Naive B cell (primary cell): Measurements from ENCODE around the gene CSTPP1. TPM values are rescaled to one million over a fixed set of nuclear protein-coding genes. Genes with fewer than 3 reads are reported as not detected.

ENCODE experiments used
- ATAC-seq, 2 donors: fragments of 150-1000 bp; cut with Tn5 transposase; 2 replicates each; pipeline ENCODE4 v1.10.0; 2021; ENCODE audit warnings: low read depth in 2 of 2, mild to moderate bottlenecking in 2 of 2, moderate library complexity in 2 of 2
- DNase-seq: peaks from one replicate; pipeline ENCODE4 v3.0.0; 2022
- H3K27ac Mint-ChIP-seq, 6 donors: one replicate each; pipeline ENCODE4 v1.8.0; 2020 to 2022; ENCODE audit warnings: mild to moderate bottlenecking in 6 of 6, mixed read lengths in 6 of 6, moderate library complexity in 5 of 6, inconsistent platforms in 2 of 6
- H3K27me3 Mint-ChIP-seq, 3 donors: one replicate each; pipeline ENCODE4 v1.8.0; 2021 to 2022; ENCODE audit warnings: mixed read lengths in 3 of 3, mild to moderate bottlenecking in 1 of 3
- H3K36me3 Mint-ChIP-seq, 2 donors: one replicate each; pipeline ENCODE4 v1.8.0; 2020 to 2022; ENCODE audit warnings: mixed read lengths in 2 of 2, inconsistent platforms in 1 of 2, mild to moderate bottlenecking in 1 of 2
- H3K4me1 Mint-ChIP-seq, 3 donors: one replicate each; pipeline ENCODE4 v1.8.0; 2020 to 2022; ENCODE audit warnings: mixed read lengths in 3 of 3, inconsistent platforms in 1 of 3, mild to moderate bottlenecking in 1 of 3, moderate library complexity in 1 of 3
- H3K4me3 Mint-ChIP-seq, 8 donors: one replicate each; pipeline ENCODE4 v1.8.0; 2020 to 2022; ENCODE audit warnings: mild to moderate bottlenecking in 8 of 8, mixed read lengths in 8 of 8, moderate library complexity in 8 of 8, inconsistent platforms in 2 of 8
- H3K9me3 Mint-ChIP-seq, 7 donors: one replicate each; pipeline ENCODE4 v1.8.0; 2020 to 2022; ENCODE audit warnings: mixed read lengths in 7 of 7, mild to moderate bottlenecking in 5 of 7, inconsistent platforms in 2 of 7, moderate library complexity in 1 of 7
- polyA plus RNA-seq, 6 donors: library from polyadenylated mRNA; unstranded; fragments of 300-500 nt; fragmentation: Illumina TruSeq; gene quantifications; one replicate each; pipeline ENCODE4 v1.2.3, GENCODE V29; 2021; ENCODE audit warnings: low read depth in 6 of 6

CSTPP1 gene
- polyA plus RNA-seq, 6 donors from 2014 or later, result 16.8 to 34.9 (median 18.7) TPM

DNA sequence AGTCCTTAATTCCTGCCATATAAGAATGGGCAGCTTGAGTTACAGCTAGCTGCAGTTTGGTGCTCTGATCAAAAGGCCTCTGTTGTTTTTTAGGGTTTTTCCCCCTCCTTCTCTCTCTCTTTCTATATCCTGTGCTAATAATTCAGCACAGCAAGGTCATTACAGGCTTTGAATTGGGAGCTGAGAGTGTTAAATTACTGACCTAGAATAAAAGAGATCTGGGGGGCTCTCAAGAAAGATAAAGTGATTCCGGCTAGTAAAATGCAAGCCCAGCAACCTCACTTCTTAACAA is 84.9 kb downstream of the CSTPP1 start:
- no peak overlapping the region for H3K27ac Mint-ChIP-seq
- DNase-seq (no peak), ATAC-seq (no peak)
- peaks cover 2 to 5% (median 4%) of the 10 kb centered on the region in 3 donors for H3K4me1 Mint-ChIP-seq
- peaks cover 0 to 7% (median 0%) of the 10 kb centered on the region in 7 donors for H3K9me3 Mint-ChIP-seq
- no peak overlapping the region for H3K4me3 Mint-ChIP-seq
- no peaks in the 10 kb centered on the region for H3K27me3 Mint-ChIP-seq
- H3K36me3 Mint-ChIP-seq, result no peaks in the 10 kb centered on the region

DNA sequence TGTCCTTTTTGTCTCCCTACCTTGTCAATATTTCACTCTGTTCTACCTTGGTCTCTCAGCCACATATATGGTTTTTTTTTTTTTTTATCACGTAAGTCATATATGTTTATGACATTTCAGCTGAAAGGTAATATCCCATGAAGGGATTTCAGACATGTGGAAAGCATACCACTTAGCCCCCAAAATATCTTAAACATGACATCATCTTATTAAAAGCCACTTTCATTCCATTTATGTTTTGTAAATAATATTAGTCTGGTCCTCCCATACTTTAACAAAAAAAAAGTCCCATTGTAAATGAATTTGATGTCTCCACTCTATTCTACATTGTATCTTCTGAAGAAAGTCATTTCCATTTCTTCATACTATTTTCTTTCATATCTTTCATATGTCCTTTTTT is 85.4 kb downstream of the CSTPP1 start:
- H3K9me3 Mint-ChIP-seq, result peaks cover 0 to 7% (median 0%) of the 10 kb centered on the region in 7 donors
- no peak overlapping the region for H3K4me3 Mint-ChIP-seq
- H3K27me3 Mint-ChIP-seq, result no peaks in the 10 kb centered on the region
- no peaks in the 10 kb centered on the region for H3K36me3 Mint-ChIP-seq
- ATAC-seq, result no peak
- no peak overlapping the region for H3K27ac Mint-ChIP-seq
- no peak for DNase-seq
- peaks cover 2 to 5% (median 4%) of the 10 kb centered on the region in 3 donors for H3K4me1 Mint-ChIP-seq

DNA sequence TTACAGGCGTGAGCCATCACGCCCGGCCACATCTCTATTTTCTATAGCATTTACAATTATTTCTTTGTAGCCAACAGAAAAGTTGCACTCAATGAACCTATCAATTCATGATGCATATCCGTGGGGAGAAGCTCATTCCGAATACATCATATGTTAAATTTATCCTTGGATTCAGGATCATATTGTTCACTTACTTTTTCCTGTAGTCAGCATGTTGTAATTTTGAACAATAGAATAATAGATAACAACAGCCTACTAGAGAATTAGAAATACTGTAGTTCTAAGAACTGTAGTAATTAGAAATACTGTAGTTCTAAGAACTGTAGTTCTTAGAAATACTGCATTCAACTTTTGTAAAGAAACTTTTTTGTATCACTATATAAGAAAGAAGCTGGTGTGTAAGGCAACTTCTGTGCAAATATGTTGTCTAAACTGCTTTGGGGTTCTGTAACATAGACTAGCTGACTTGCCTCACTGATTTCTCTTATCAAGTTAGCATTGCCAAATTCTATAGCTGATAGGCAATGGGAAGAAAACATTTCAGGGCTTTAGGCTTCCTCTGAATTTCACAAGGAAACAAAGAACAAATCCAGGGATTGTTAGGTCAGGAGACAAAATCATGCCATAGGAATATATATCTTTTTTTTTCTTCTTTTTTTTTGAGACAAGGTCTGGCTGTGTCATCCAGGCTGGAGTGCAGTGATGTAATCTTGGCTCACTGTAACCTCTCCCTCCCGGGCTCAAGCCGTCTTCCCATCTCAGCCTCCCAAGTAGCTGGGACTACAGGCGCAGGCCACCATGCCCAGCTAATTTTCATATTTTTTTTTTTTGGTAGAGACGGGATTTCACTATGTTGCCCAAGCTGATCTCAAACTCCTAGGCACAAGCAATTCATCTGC is 91.9 kb downstream of the CSTPP1 start:
- no peaks in the 10 kb centered on the region for H3K27me3 Mint-ChIP-seq
- no peak overlapping the region for H3K4me3 Mint-ChIP-seq
- H3K27ac Mint-ChIP-seq, result peak overlapping the region in 1 of 6 donors; percentile 4
- no peaks in the 10 kb centered on the region for H3K36me3 Mint-ChIP-seq
- peaks cover 0 to 3% (median 0%) of the 10 kb centered on the region in 3 donors for H3K4me1 Mint-ChIP-seq
- ATAC-seq (no peak), DNase-seq (no peak)
- no peaks in the 10 kb centered on the region for H3K9me3 Mint-ChIP-seq

DNA sequence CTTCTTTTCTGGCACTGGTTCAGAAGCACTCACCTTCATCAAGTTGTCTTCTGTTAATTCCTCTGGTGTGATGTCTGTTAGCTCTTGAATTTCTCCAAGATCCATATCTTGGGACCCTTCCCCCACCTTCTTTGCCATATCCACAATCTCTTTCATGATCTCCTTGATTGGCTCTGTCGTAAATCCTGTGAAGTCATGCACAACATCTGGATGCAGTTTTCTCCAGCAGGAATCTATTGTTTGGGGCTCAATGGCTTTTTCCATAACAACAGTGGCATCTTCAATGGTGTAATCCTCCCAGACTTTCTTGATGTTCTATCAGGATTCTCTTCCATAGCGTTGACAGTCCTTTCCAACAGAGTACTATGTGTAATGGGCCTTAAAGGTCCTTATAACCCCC is 96.9 kb downstream of the CSTPP1 start:
- Mint-ChIP-seq H3K4me1 (no peaks in the 10 kb centered on the region), H3K27me3 (no peaks in the 10 kb centered on the region), H3K4me3 (no peak overlapping the region), H3K36me3 (no peaks in the 10 kb centered on the region), H3K9me3 (peaks cover 0 to 2% (median 0%) of the 10 kb centered on the region in 7 donors), H3K27ac (no peak overlapping the region)
- DNase-seq (no peak), ATAC-seq (no peak)

DNA sequence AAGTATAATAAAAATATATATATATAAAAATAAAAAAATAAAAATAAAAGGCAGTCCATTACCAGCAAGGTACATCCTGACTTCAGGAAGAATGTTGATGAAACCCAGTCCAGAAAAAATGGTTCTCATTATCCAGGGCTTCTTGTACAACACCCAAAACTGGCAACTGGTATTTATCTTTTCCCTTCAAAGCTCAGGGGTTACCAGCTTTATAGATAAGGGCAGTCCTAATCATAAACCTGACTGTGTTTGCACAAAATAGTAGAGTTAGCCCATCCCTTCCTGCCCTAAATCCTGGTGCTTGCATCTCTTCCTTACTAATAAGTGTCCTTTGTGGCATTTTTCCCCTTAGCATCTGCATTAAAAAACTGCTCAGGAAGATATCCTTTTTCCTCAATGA is 97.5 kb downstream of the CSTPP1 start:
- Mint-ChIP-seq H3K4me3 (no peak overlapping the region), H3K4me1 (no peaks in the 10 kb centered on the region), H3K27ac (no peak overlapping the region), H3K27me3 (no peaks in the 10 kb centered on the region), H3K9me3 (peaks cover 0 to 2% (median 0%) of the 10 kb centered on the region in 7 donors), H3K36me3 (no peaks in the 10 kb centered on the region)
- no peak for DNase-seq
- ATAC-seq, result no peak

DNA sequence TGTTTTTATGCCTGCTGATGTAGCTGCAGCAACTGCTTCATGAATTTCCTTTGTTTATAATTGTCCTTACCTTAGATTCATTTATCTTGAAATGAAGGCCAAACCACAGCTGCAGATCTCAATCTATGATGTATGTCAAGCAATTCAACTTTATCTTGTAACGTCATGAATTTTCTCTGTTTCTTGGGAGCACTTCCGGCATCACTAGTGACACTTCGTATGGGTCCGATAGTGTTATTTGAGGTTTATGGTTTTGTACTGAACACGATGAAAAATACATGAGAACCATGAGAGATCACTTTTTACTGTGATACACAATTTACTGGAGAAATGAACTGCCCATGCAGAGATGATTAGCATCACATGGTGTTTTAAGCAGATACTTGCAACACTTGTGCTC is 98.5 kb downstream of the CSTPP1 start:
- no peaks in the 10 kb centered on the region for H3K4me1 Mint-ChIP-seq
- no peak overlapping the region for H3K27ac Mint-ChIP-seq
- ATAC-seq (no peak), DNase-seq (no peak)
- H3K27me3 Mint-ChIP-seq, result no peaks in the 10 kb centered on the region
- peaks cover 0 to 2% (median 0%) of the 10 kb centered on the region in 7 donors for H3K9me3 Mint-ChIP-seq
- no peaks in the 10 kb centered on the region for H3K36me3 Mint-ChIP-seq
- no peak overlapping the region for H3K4me3 Mint-ChIP-seq

DNA sequence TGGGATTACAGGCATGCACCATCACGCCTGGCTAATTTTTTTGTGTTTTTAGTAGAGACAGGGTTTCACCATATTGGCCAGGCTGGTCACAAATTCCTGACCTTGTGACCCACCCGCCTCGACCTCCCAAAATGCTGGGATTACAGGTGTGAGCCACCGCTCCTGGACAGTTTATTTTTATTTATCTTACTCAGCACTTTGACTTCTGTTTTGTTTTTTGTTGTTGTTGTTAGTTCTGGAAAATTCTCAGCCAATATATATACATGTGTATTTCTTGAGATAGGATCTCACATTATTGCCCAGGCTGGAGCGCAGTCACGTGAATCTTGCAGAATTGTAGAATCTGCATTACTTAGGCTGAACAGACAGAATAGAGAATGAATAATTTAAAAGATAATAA is 107.6 kb downstream of the CSTPP1 start:
- peaks cover 0 to 6% (median 0%) of the 10 kb centered on the region in 3 donors for H3K4me1 Mint-ChIP-seq
- H3K4me3 Mint-ChIP-seq, result no peak overlapping the region
- H3K27me3 Mint-ChIP-seq, result no peaks in the 10 kb centered on the region
- H3K36me3 Mint-ChIP-seq, result no peaks in the 10 kb centered on the region
- H3K9me3 Mint-ChIP-seq, result no peaks in the 10 kb centered on the region
- no peak overlapping the region for H3K27ac Mint-ChIP-seq
- ATAC-seq (no peak), DNase-seq (no peak)

DNA sequence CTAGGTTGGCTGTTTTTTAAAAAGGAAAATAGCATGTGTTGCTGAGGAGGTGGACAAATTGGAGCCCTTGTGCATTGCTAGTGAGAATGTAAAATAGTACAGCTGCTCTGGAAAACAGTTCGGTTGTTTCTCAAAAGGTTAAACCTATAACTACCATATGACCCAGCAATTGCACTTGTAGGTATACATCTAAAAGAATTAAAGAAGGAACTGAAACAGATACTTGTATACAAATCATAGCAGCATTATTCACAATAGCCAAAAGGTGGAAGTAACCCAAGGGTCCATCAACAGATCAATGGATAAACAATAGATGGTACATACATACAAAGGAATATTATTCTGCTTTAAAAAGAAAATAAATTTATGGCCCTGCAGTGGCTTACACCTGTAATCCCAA is 111.4 kb downstream of the CSTPP1 start:
- Mint-ChIP-seq H3K4me1 (peaks cover 0 to 6% (median 2%) of the 10 kb centered on the region in 3 donors), H3K27me3 (no peaks in the 10 kb centered on the region), H3K9me3 (no peaks in the 10 kb centered on the region), H3K27ac (no peak overlapping the region), H3K4me3 (no peak overlapping the region), H3K36me3 (peaks cover 8 to 9% of the 10 kb centered on the region in 2 donors)
- DNase-seq, result no peak
- ATAC-seq, result no peak

DNA sequence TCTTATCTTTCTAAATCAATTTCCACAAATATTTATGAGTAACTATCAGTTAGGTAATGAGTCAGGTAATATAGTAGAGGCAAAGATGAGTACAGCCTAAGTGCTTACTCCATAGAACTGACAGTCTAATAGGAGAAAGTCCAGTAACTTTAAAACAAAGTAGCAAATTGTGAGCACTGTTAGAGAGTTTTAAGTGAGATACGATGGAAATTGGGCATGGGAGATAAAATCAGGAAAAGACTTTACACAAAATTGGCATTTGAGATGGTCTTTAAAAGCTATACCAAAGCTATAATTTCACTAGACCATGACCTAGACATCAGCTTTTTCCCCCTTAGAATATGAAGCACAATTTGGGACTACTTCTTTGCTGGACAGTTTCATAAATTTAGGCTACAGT is 113.7 kb downstream of the CSTPP1 start:
- Mint-ChIP-seq H3K36me3 (peaks cover 13 to 17% of the 10 kb centered on the region in 2 donors), H3K4me1 (peaks cover 0 to 4% (median 0%) of the 10 kb centered on the region in 3 donors), H3K27ac (no peak overlapping the region), H3K9me3 (no peaks in the 10 kb centered on the region), H3K4me3 (no peak overlapping the region), H3K27me3 (no peaks in the 10 kb centered on the region)
- DNase-seq (no peak), ATAC-seq (no peak)

DNA sequence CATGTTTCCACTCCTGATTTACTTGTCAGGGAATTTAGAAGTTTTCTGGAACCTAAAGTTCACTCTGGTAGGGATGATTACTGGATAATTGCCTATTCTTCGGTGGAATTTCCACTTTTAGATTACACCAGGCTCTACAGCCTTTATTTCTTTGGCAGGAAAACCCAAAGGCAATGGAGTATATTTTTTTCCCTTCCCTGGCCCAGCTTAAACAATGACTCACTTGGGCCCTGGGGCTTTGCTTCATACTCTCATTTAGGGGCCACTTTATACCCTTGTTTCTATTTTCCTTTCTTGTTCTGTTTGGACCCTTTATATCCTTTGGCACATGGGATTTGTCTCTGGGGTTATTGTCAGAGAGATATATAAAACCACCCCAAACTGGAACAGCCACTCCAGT is 114.7 kb downstream of the CSTPP1 start:
- Mint-ChIP-seq H3K36me3 (peaks cover 13 to 22% of the 10 kb centered on the region in 2 donors), H3K4me1 (peaks cover 0 to 4% (median 0%) of the 10 kb centered on the region in 3 donors), H3K9me3 (no peaks in the 10 kb centered on the region), H3K27me3 (no peaks in the 10 kb centered on the region), H3K27ac (no peak overlapping the region), H3K4me3 (peak overlapping the region in 1 of 8 donors; percentile 65)
- ATAC-seq, result no peak
- DNase-seq, result no peak

DNA sequence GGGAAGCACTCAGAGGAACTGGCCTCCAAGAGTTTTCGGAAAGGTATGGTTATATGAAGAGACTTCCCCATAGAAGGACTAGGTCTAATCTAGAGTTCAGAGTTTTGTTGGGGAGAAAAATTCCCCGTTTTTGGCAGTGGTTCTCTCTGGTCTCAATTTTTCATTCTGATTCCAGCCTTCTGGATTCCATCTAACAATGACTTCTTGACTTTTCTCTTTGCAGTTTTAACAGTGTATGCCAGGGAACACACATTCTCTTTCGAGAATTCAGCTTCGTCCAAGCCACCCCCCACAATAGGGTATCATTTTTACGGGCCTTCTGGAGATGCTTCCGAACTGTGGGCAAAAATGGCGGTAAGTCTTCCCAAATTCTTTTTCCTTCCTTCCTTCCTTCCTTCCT is 115.6 kb downstream of the CSTPP1 start:
- DNase-seq, result no peak

DNA sequence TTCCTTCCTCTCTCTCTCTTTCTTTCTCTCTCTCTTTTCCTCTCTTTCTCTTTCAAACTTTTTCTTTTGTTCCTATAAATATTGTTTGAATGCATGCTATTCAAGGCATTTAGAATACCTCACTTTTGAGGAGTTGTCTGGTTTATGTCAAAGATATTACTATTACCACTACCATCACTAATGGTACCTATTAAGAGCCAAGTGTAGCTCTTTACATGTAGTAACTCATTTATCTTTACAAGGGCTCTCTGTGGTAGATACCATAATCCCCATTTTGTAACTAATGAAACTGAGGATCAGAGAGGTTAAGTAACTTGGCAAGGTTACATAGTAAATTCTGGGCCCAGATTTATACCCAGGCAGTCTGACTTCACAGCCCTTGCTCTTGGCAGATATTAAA is 116.0 kb downstream of the CSTPP1 start:
- no peak for ATAC-seq
- Mint-ChIP-seq H3K36me3 (peaks cover 18 to 26% of the 10 kb centered on the region in 2 donors), H3K4me3 (no peak overlapping the region), H3K27ac (peak overlapping the region in 1 of 6 donors; percentile 30), H3K9me3 (peaks cover 0 to 5% (median 3%) of the 10 kb centered on the region in 7 donors), H3K27me3 (no peaks in the 10 kb centered on the region), H3K4me1 (peaks cover 0 to 4% (median 0%) of the 10 kb centered on the region in 3 donors)
- no peak for DNase-seq

More for the DNA sequence above, 115.6 kb downstream of the CSTPP1 start:
- Mint-ChIP-seq H3K4me1 (peaks cover 0 to 4% (median 0%) of the 10 kb centered on the region in 3 donors), H3K27ac (no peak overlapping the region), H3K27me3 (no peaks in the 10 kb centered on the region), H3K36me3 (peaks cover 14 to 22% of the 10 kb centered on the region in 2 donors), H3K9me3 (peaks cover 0 to under 1% (median 0%) of the 10 kb centered on the region in 7 donors), H3K4me3 (no peak overlapping the region)
- no peak for ATAC-seq

DNA sequence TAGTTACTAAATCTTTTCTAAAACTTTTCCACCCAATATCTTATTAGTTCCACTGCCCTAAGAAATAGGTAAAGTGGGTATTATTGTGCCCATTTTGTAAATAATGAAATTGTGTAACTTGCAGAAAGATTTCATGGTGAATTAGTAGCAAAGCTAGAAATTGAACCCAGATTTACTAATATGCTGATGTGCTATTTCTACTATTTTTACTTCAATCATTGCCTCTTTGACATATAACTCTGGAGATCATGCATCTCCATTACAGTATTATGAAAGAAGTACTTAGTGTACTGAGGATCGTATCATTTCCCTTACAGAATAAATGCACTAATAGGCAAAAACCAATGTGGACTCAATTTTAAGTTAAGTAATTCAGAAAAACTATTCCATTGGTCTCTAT is 119.0 kb downstream of the CSTPP1 start:
- Mint-ChIP-seq H3K4me1 (peaks cover 0 to 4% (median 0%) of the 10 kb centered on the region in 3 donors), H3K4me3 (no peak overlapping the region), H3K36me3 (peaks cover 28 to 34% of the 10 kb centered on the region in 2 donors), H3K9me3 (peaks cover 0 to 7% (median 4%) of the 10 kb centered on the region in 7 donors), H3K27ac (no peak overlapping the region), H3K27me3 (no peaks in the 10 kb centered on the region)
- ATAC-seq (no peak), DNase-seq (no peak)

DNA sequence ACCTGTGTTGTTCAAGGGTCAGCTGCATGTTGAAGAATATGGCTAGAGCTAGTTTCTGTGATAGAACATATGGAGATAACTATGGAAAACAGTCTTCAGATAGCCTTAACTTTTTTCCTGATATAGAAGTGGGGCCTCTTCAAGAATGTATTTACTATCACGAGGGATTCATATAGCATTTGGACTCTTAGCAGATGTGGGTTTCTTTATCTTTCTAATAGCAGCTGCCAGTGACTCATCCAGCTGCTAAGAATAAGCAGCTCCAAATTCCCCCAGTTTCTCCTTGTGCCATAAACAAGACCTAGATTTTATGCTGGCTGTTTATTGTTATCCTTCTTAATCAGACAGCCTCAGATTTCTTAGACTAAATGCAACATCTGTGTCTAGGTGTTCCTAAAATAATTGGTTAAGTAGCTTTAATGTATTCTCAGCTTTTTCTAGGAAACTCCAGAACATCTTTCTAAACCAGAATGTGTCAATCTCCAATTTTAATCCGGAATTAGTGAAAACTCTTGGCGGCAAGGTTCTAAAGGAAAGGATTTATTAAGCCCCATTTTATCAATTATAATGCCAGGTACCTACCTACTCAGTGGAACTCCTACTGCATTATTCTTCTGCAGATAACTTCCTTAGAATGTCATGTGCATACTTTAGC is 119.8 kb downstream of the CSTPP1 start:
- Mint-ChIP-seq H3K9me3 (peaks cover 0 to 7% (median 4%) of the 10 kb centered on the region in 7 donors), H3K4me1 (peaks cover 0 to 4% (median 0%) of the 10 kb centered on the region in 3 donors), H3K36me3 (peaks cover 28 to 34% of the 10 kb centered on the region in 2 donors), H3K27me3 (no peaks in the 10 kb centered on the region), H3K4me3 (no peak overlapping the region), H3K27ac (no peak overlapping the region)
- DNase-seq, result no peak
- ATAC-seq, result no peak
